CD4-positive, alpha-beta T cell treated with Interleukin-4 for 1 hour (primary cell): ENCODE data around the gene SMCHD1.
"Not testable (repeated sequence)": the region's sequence is repeated elsewhere in the genome, so short reads cannot be mapped to it uniquely, and the experiment has no call there.

ENCODE experiments used
- DNase-seq, 2 donors: peaks; one replicate each; pipeline ENCODE4 v3.0.0-alpha.2; 2020 to 2022

The SMCHD1 gene

DNA sequence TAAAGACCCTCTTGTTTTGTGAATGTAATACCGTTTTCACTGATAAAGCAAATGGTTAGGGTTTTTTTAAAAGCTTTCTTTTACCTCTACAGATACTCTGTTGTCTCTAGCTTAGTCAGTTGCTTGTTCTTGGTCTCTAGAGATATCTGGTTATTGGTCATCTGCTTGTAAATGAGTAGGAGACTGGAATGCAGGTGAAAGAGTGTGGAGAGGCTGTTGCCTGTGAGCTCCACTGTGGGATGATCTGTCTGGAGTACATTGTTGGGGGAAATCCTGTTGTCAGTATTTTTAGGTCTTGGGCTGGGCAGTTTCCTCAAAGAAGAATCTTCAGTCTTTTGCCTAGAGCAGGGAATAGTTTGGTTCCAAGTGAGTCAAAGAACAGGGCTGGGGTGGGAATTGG, 67.7 kb downstream of the SMCHD1 start:
- no peak for DNase-seq

GRCh38 chr18:2729757-2730156, 74.2 kb downstream of the SMCHD1 start:
- DNase-seq = no peak

GRCh38 chr18:2736823-2737222, 81.3 kb downstream of the SMCHD1 start:
- no peak for DNase-seq

- not testable (repeated sequence) for DNase-seq
Observed at GRCh38 chr18:2740082-2740481, 84.6 kb downstream of the SMCHD1 start.

- no peak for DNase-seq
Observed at GRCh38 chr18:2746274-2746673, 90.7 kb downstream of the SMCHD1 start.

DNA sequence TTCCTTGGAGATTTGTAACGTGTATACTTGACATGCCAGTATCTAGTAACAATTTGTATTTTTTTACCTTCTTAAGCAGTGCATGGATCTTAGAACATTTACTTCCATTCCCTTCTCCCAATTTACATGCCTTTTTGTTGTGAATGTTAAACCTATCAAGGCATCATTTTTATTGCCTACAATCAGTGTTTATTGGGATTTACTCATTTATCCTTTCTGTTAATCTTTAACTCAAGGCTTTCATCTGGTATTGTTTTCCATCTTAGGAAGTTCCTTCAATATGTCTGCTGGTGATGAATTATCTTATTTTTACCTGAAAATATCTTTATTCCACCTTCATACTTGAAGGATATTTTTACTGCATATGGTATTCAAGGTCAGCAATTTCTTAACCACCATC, 102.8 kb downstream of the SMCHD1 start:
- DNase-seq = no peak

DNA sequence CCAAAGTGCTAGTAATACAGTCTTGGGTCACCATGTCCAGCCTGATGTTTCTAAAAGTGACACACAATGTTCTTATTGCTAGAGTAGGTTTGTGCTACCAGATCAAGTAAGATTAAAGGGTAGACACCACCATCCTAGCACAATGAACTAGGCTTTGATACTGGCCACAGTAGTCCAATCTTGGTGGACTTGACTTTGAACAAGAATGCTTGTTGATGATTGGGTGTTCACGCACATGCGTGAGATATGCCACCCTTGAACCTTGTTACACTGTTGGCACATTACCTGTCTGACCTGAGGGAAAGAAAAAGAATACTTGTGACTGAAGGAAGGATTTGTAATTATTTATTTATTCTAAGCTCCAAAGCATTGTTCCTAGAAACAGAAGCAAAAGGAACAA, 119.1 kb downstream of the SMCHD1 start:
- no peak for DNase-seq

- DNase-seq = no peak
Observed at GRCh38 chr18:2776601-2777000, 121.1 kb downstream of the SMCHD1 start.

DNA sequence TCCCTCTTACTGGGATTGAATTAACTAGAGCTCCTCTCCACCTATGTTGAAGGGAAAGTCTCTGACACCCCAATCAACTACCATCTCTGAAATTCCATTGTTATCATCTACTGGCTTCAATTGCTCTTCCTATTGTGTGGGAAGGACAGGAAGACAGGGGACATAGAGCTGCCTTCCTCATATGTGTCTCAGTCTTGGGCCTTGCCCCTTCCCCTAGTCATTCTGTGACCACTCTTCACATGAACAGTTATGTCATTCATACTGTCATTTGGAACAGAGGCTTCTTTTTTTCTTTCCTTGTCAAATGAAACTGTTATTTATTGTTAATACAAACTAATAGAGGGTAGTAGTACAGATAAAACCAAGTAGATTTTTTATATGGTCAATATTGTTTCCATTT, 121.7 kb downstream of the SMCHD1 start:
- DNase-seq = no peak

DNA sequence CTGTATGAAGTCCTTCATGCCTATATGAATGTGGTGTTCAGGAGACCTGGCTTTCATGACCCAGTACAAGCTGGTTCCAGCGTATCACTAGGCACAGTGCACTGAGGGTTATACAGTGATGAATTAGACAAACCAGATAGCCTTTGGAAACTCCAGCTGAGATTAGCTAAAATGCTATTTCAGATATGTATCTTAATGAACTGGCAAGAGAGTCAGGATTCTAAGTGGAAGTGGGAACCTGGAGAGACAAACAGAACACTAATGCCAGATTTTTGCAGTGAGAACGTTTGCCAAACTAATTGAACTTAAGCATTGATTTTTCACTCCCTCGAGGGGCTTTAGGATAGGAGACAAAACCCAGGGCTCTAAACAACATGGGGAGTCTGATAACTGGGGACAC, 125.2 kb downstream of the SMCHD1 start:
- DNase-seq = no peak

DNA sequence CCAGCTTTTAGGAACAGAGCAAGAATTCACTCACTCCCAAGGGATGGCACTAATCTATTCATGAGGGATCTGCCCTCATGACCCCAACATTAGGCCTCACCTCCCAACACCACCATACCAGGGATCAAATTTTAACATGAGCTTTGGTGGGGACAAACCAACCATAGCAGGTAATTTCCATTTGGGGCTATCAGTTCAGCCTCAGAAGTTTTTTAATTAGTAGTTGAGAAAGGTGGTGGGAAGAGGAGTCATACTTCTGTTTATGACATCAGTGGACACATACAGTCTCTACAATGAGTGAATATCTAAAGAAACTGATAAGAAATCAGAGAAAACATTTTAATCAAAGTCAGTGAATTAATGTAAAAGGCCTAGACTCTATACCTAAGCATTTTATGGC, 131.7 kb downstream of the SMCHD1 start:
- DNase-seq = no peak

DNA sequence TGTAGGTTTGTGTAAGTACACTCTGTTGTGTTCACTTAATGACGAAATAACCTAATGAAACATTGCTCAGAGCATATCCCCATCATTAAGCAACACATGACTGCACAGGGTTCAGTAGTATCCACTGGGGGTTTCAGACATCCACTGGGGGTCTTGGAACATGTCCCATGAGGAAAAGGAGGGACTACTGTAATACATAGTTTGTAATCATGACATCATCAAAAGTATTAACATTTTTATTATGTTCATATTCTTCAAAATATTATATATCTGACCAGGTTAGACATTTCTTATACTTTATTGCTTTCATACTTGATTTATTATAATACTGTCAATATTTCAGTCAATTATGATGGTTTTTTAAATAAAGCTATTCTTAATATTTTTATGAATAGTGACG, 136.9 kb downstream of the SMCHD1 start:
- DNase-seq = no peak

DNA sequence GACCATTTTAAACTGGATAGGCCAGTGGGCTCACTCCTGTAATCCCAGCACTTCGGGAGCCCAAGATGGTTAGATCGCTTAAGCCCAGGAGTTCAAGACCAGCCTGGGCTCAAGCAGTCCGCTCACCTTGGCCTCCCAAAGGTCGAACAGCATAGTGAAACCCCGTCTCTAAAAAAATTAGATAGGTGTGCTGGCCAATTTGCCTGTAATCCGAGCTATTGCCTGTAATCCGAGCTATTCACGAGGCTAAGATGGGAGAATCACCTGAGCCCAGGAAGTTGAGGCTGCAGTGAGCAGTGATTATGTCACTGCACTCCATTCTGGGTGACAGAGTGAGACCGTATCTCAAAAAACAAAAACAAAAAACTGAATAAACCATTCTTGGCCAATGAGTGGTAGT, 138.6 kb downstream of the SMCHD1 start:
- DNase-seq = no peak

GRCh38 chr18:2797951-2798350, 142.4 kb downstream of the SMCHD1 start:
- DNase-seq = no peak

DNA sequence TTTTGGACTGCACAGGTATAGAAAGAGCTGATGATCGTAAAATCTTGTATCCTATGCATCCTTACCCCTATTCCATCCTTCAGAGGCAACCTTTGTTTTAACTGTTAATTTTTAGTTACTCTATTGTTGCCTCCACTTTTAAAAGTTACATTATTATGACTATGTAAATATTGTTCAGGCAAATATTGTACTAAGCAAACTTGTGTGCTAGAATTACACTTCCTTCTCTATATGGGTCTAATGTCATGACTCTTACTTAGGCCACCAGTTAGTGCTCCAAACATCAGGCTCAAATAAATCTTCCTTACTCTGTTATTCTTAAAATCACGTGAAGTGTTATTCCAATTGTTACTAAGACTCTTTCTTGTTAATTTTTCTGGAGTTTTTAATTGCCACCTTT, 143.8 kb downstream of the SMCHD1 start:
- DNase-seq = no peak

- DNase-seq = no peak
Observed at GRCh38 chr18:2805970-2806943, 150.7 kb downstream of the SMCHD1 start.

DNA sequence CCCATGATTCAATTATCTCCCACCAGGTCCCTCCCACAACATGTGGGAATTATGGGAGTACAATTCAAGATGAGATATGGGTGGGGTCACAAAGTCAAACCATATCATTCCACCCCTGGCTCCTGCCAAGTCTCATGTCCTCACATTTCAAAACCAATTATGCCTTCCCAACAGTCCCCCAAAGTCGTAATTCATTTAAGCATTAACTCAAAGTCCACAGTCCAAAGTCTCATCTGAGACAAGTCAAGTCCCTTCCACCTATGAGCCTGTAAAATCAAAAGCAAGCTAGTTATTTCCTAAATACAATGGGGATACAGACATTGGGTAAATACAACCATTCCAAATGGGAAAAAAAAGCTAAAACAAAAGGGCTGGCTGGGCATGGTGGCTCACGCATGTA, 153.1 kb downstream of the SMCHD1 start:
- not testable (repeated sequence) for DNase-seq

GRCh38 chr18:2809666-2810183, 154.2 kb downstream of the SMCHD1 start:
- not testable (repeated sequence) for DNase-seq

- DNase-seq = no peak
Observed at GRCh38 chr18:2811416-2811815, 155.9 kb downstream of the SMCHD1 start.

DNA sequence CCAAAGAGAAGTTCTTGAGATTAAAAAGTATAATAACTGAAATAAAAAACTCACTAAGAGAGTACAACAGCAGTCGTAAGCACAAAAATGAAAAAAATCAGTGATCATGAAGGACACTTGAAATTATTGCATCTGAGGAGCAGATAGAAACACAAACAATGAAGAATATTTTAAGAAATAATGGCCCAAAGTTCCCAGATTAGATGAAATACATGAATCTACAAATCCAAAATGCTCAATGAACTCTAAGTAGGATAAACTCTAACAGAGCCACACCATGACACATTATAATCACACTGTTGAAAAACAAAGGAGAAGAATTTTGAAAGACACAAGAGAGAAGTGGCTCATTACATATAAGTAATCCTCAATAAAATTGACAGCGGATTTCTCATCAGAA, 159.4 kb downstream of the SMCHD1 start:
- no peak for DNase-seq

- no peak for DNase-seq
Observed at GRCh38 chr18:2818281-2818680, 162.8 kb downstream of the SMCHD1 start.

DNA sequence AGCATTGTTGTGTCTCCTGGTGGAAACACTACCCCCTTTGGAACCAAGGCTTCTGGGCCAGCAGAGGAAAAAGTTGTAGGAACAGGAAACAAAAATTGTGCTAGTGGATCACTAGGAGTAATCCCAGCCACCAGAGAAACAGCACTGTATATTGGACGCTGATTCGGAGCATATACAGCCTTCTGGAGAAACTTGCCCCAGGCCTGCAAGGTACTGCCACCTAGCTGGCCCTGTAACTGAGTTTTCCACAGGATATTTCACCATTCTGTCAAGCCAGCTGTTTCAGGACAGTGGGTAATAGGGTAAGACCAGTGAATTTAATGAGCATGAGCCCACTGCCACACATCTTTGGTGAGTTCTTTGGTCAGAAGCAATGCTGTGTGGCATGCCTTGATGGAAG, 166.2 kb downstream of the SMCHD1 start:
- no peak for DNase-seq

DNA sequence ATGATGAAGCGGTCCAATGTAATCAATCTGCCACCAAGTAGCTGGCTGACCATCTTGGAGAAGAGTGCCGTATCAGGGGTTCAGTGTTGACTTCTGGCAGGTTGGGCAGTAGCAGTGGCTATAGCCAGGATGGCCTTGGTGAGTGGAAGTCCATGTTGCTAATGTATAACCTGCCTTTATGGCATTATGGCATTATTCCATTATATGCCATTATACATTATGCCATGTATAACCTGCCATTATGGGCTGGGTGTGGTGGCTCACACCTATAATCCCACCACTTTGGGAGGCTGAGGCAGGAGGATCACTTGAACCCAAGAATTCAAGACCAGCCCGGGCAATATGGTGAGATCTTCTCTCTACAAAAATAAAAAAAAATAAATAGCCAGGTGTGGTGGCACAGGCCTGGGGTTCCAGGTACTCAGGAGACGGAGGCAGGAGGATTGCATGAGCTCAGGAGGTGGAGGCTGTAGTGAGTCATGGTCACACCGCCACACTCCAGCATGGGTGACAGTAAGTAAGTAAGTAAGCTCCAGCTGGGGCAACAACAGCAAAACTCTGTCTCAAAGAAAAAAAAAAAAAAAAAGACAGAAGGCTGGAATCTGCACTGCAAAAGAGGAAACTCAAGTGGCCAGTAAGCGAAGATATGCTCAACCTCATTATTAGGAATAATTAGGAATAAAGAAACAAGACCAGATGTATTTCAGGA, 166.8 kb downstream of the SMCHD1 start:
- no peak for DNase-seq

GRCh38 chr18:2823202-2823601, 167.7 kb downstream of the SMCHD1 start:
- no peak for DNase-seq
